Tibial artery (tissue), 4 donors: Measurements from ENCODE around the gene DELE1.
"Not testable (repeated sequence)": the region's sequence is repeated elsewhere in the genome, so short reads cannot be mapped to it uniquely, and the experiment has no call there.

Experiments
- DNase-seq, 2 donors: peaks; one replicate each; pipeline ENCODE4 v3.0.0-alpha.2; 2019
- H3K27ac ChIP-seq, 2 donors: fragments of 200-600 bp; sonication (generic) in 1 of 2; 1 replicate in 1 of 2; 2 replicates in 1 of 2; pipeline ENCODE4 v1.5.1; 2018 to 2019; ENCODE audit warnings: mild to moderate bottlenecking in 1 of 2
- H3K27me3 ChIP-seq, 2 donors: fragments of 200-600 bp; sonication (generic) in 1 of 2; one replicate each; pipeline versions ENCODE4 v1.5.1 to v1.6.0; 2016 to 2019
- H3K36me3 ChIP-seq, 3 donors: fragments of 200-600 bp; sonication (generic) in 2 of 3; one replicate each; pipeline ENCODE4 v1.5.1; 2016 to 2019; ENCODE audit warnings: mild to moderate bottlenecking in 2 of 3
- H3K4me1 ChIP-seq, 4 donors: fragments of 200-600 bp; sonication (generic) in 2 of 4; 1 replicate in 3 of 4; 2 replicates in 1 of 4; pipeline ENCODE4 v1.5.1; 2016 to 2019
- H3K4me3 ChIP-seq, 2 donors: fragments of 200-600 bp; sonication (generic) in 1 of 2; 1 replicate in 1 of 2; 2 replicates in 1 of 2; pipeline ENCODE4 v1.5.1; 2018 to 2019; ENCODE audit warnings: mild to moderate bottlenecking in 2 of 2
- H3K9me3 ChIP-seq, 3 donors: fragments of 200-600 bp; sonication (generic) in 1 of 3; one replicate each; pipeline ENCODE4 v1.5.1; 2016 to 2019
- CTCF ChIP-seq, 2 experiments: fragments of 200-600 bp in 1 of 2; fragments of 450-650 bp in 1 of 2; IDR thresholded peaks; one replicate each; pipeline ENCODE4 v1.5.1; 2017 to 2019; ENCODE audit warnings: antibody characterized with exemption in 2 of 2, mild to moderate bottlenecking in 1 of 2, moderate library complexity in 1 of 2
- intact Hi-C: fragments of 100-400 bp; cut with DNase I; formaldehyde crosslinking; loops from one replicate; pipeline ENCODE4 v1.15.0; 2023; ENCODE audit warnings: low total_unique reads

The DELE1 gene

GRCh38 chr5:141919218-141920119 is 4.2 kb upstream of the DELE1 start:
- TF ChIP-seq CTCF (IDR thresholded peaks at IDR 0.05) = no peak
- intact Hi-C loops = no loop called here
- DNase-seq = peak in 1 of 2 donors; percentile 7

GRCh38 chr5:141920771-141921170 is 2.9 kb upstream of the DELE1 start:
- peak in 1 of 2 donors; percentile 17 for DNase-seq
- intact Hi-C loops = no loop called here
- Histone ChIP-seq H3K4me1 (peaks cover 0 to 19% (median 17%) of the 10 kb centered on the region in 4 donors), H3K9me3 (no peaks in the 10 kb centered on the region), H3K36me3 (peaks cover 0 to 8% (median 8%) of the 10 kb centered on the region in 3 donors), H3K4me3 (no peak overlapping the region), H3K27me3 (no peaks in the 10 kb centered on the region), H3K27ac (no peak overlapping the region)
- TF ChIP-seq CTCF (IDR thresholded peaks at IDR 0.05) = no peak

More at GRCh38 chr5:141919218-141920119, 4.2 kb upstream of the DELE1 start:
- Histone ChIP-seq H3K9me3 (no peaks in the 10 kb centered on the region), H3K4me1 (peaks cover 0 to 14% (median 12%) of the 10 kb centered on the region in 4 donors), H3K36me3 (no peaks in the 10 kb centered on the region), H3K27me3 (no peaks in the 10 kb centered on the region), H3K27ac (no peak overlapping the region), H3K4me3 (no peak overlapping the region)

GRCh38 chr5:141922827-141923447 is 734 bp upstream of the DELE1 start:
- H3K9me3 ChIP-seq, H3K27me3 ChIP-seq, intact Hi-C loops: not testable (repeated sequence)
- peak in 1 of 2 donors; percentile 38 for DNase-seq
- Histone ChIP-seq H3K36me3 (peaks cover 20 to 30% (median 28%) of the 10 kb centered on the region in 3 donors), H3K4me3 (peak overlapping the region; percentile 63 to 84), H3K4me1 (peaks cover 0 to 19% (median 17%) of the 10 kb centered on the region in 4 donors), H3K27ac (peak overlapping the region; percentile 93 to 97)

GRCh38 chr5:141926434-141926833 is 2.8 kb downstream of the DELE1 start:
- intact Hi-C loops = no loop called here
- Histone ChIP-seq H3K27ac (no peak overlapping the region), H3K27me3 (no peaks in the 10 kb centered on the region), H3K4me3 (no peak overlapping the region), H3K4me1 (peaks cover 0 to 19% (median 17%) of the 10 kb centered on the region in 4 donors), H3K9me3 (no peaks in the 10 kb centered on the region), H3K36me3 (peaks cover 50 to 65% (median 63%) of the 10 kb centered on the region in 3 donors)
- no peak for DNase-seq
- TF ChIP-seq CTCF (IDR thresholded peaks at IDR 0.05) = no peak

- peaks cover 0 to 13% (median 12%) of the 10 kb centered on the region in 4 donors for H3K4me1 ChIP-seq
- H3K27me3 ChIP-seq = no peaks in the 10 kb centered on the region
- TF ChIP-seq CTCF (IDR thresholded peaks at IDR 0.05) = no peak
- H3K9me3 ChIP-seq = no peaks in the 10 kb centered on the region
- no peak overlapping the region for H3K27ac ChIP-seq
- H3K4me3 ChIP-seq = no peak overlapping the region
- H3K36me3 ChIP-seq = peaks cover 64 to 81% (median 76%) of the 10 kb centered on the region in 3 donors
- intact Hi-C loops = no loop called here
- peak in 1 of 2 donors; percentile 57 for DNase-seq
Measured at GRCh38 chr5:141928051-141928450, 4.4 kb downstream of the DELE1 start.
